ENCODE results near the gene TNFAIP8L3. TPM values are rescaled to one million over a fixed set of nuclear protein-coding genes. Genes with fewer than 3 reads are reported as not detected.

Gene TNFAIP8L3
- total RNA-seq, 2 donors from 2014 or later: 33.3 to 42.0 TPM

DNA sequence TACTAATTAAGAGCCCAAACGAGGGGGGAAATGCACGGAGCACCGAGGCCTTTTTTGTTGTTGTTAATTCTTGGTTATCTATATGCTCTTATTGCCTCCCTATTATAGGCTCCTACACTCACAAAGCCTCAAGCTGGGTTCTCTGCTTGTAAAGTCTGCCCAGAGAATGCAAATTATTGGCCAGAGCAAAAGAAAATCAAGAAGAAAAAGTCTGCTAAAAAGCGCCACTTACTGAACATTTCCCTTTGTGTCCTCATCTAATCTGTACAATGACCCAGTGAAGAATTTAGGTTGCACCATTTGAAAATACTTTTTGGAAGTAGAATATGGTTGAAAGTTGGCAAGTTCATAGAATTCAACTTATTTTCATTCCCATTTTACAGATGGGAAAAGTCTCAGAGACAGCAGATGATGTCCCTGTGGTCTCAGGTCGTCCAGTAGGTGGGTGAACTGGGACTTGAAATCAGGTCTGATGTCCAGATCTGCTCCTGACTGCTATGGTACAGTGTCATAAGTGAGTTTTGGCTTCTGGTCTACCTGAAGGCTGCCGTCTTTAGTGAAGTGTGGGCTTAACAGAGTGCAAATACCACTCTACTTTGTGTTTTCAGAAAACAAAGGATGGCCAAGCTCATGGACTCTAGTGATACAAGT is 1.1 kb upstream of the TNFAIP8L3 start:
- Histone ChIP-seq H3K4me1 (ENCODE audit: control insufficient read depth in 1 of 2, low read depth in 2 of 2) (peaks cover 10 to 48% of the 10 kb centered on the region in 2 donors), H3K4me3 (peak overlapping the region; percentile 84), H3K36me3 (no peaks in the 10 kb centered on the region), H3K9me3 (no peaks in the 10 kb centered on the region), H3K27ac (peak overlapping the region; percentile 84 to 85), H3K27me3 (replicated peaks; ENCODE audit: insufficient read depth) (no peaks in the 10 kb centered on the region)
- DNase-seq (ENCODE audit: low spot score) (no peak), ATAC-seq (ENCODE audit: insufficient number of reproducible peaks, low FRiP score, low read depth) (no peak)
- TF ChIP-seq CTCF (IDR thresholded peaks at IDR 0.05): no peak

DNA sequence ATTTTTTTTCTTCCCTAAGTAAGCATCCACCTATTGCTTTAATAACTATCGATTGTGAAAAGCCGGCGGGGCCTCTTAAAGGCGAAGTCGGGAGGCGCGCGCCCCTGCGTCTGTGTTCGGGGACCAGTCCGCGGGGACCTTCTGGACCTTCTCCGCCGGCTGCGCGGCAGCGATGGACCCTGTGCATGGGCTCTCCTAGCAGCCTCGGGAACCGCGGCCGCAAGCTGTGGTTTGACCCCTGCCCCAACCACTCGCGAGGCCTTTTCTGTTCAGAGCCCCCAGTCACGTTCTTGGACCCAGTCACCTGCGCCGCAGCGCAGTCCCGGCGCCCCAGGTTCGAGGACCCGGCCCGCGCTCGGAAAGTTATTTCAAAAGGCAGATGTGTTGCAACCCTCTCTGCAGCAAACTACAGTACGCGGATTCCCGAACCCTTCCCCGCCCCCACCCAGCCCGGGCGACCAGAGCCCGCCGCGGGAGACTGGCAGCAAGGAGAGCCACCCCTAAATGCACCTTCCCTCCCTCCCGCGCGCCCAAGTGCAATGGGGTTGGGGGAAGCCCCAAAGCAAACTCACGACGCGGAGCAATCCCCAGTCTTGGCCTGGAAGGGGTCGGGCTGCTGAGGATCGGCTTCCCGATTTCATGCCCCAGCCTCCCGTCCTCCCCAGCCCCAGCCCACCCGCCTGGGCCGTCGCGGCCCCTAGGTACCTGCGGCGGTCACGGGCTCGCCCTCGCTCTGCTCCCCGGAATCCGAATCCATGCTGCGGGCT is 684 bp downstream of the TNFAIP8L3 start:
- peak overlapping the region; percentile 82 to 84 for H3K27ac ChIP-seq
- H3K36me3 ChIP-seq: no peaks in the 10 kb centered on the region
- no peak for DNase-seq (ENCODE audit: low spot score)
- peak overlapping the region; percentile 84 for H3K4me3 ChIP-seq
- H3K27me3 ChIP-seq (replicated peaks; ENCODE audit: insufficient read depth): no peaks in the 10 kb centered on the region
- no peaks in the 10 kb centered on the region for H3K9me3 ChIP-seq
- ATAC-seq (ENCODE audit: insufficient number of reproducible peaks, low FRiP score, low read depth): peak; percentile 26
- TF ChIP-seq CTCF (IDR thresholded peaks at IDR 0.05): no peak
- peaks cover 18 to 66% of the 10 kb centered on the region in 2 donors for H3K4me1 ChIP-seq (ENCODE audit: control insufficient read depth in 1 of 2, low read depth in 2 of 2)

- Histone ChIP-seq H3K36me3 (no peaks in the 10 kb centered on the region), H3K9me3 (no peaks in the 10 kb centered on the region), H3K4me1 (ENCODE audit: control insufficient read depth in 1 of 2, low read depth in 2 of 2) (peaks cover 18 to 71% of the 10 kb centered on the region in 2 donors), H3K4me3 (peak overlapping the region; percentile 84), H3K27me3 (replicated peaks; ENCODE audit: insufficient read depth) (no peaks in the 10 kb centered on the region), H3K27ac (peak overlapping the region; percentile 82 to 84)
- no peak for TF ChIP-seq CTCF (IDR thresholded peaks at IDR 0.05)
- ATAC-seq (ENCODE audit: insufficient number of reproducible peaks, low FRiP score, low read depth) (no peak), DNase-seq (ENCODE audit: low spot score) (no peak)
Measured at GRCh38 chr15:51093488-51093838, 1.2 kb downstream of the TNFAIP8L3 start.

GRCh38 chr15:51092480-51093040 is 2.1 kb downstream of the TNFAIP8L3 start:
- H3K4me3 ChIP-seq: peak overlapping the region; percentile 84
- no peaks in the 10 kb centered on the region for H3K27me3 ChIP-seq (replicated peaks; ENCODE audit: insufficient read depth)
- no peaks in the 10 kb centered on the region for H3K9me3 ChIP-seq
- DNase-seq (ENCODE audit: low spot score) (no peak), ATAC-seq (ENCODE audit: insufficient number of reproducible peaks, low FRiP score, low read depth) (no peak)
- peak overlapping the region; percentile 82 to 84 for H3K27ac ChIP-seq
- no peaks in the 10 kb centered on the region for H3K36me3 ChIP-seq
- no peak for TF ChIP-seq CTCF (IDR thresholded peaks at IDR 0.05)
- peaks cover 12 to 68% of the 10 kb centered on the region in 2 donors for H3K4me1 ChIP-seq (ENCODE audit: control insufficient read depth in 1 of 2, low read depth in 2 of 2)

DNA sequence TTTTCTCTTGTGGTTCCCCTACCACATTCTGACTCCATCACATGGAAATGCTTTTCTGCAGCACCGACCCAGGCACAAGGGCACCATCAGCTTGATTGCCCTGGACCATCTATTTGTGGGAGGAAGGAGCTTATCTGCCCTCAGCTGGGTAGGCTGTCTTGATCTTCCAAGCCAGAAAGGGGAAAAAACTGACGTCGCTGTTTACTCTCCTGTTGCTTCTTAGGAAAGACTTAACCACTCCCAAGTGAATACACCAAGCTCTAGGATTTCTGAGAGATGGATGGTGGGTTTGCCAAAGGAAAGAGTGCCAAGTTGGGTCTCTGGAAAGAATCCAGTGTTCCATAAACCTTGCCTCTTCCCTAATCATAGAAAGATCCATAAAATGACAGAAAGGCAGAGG is 4.0 kb downstream of the TNFAIP8L3 start:
- H3K27me3 ChIP-seq (replicated peaks; ENCODE audit: insufficient read depth): no peaks in the 10 kb centered on the region
- H3K4me1 ChIP-seq (ENCODE audit: control insufficient read depth in 1 of 2, low read depth in 2 of 2): peaks cover 16 to 69% of the 10 kb centered on the region in 2 donors
- TF ChIP-seq CTCF (IDR thresholded peaks at IDR 0.05): no peak
- H3K4me3 ChIP-seq: no peak overlapping the region
- H3K36me3 ChIP-seq: no peaks in the 10 kb centered on the region
- no peak for DNase-seq (ENCODE audit: low spot score)
- no peaks in the 10 kb centered on the region for H3K9me3 ChIP-seq
- H3K27ac ChIP-seq: peak overlapping the region; percentile 45 to 52
- no peak for ATAC-seq (ENCODE audit: insufficient number of reproducible peaks, low FRiP score, low read depth)
